Liver (tissue), 9 donors: ENCODE results near the gene NXPH3. TPM values are rescaled to one million over a fixed set of nuclear protein-coding genes. Genes with fewer than 3 reads are reported as not detected.

Source experiments
- DNase-seq: peaks from one replicate; pipeline ENCODE4 v3.0.0-alpha.2; 2017; ENCODE audit warnings: low spot score
- H3K27ac ChIP-seq, 2 donors: one replicate each; pipeline ENCODE4 v1.7.0; 2013; ENCODE audit warnings: inconsistent platforms in 2 of 2, low read length in 2 of 2, control low read depth in 1 of 2, low read depth in 1 of 2, mild to moderate bottlenecking in 1 of 2
- H3K27me3 ChIP-seq, 4 donors: one replicate each; pipeline versions ENCODE4 v1.6.1 to v1.7.0; 2013; ENCODE audit warnings: low read length in 3 of 4, inconsistent platforms in 1 of 4, mild to moderate bottlenecking in 1 of 4, moderate library complexity in 1 of 4; ENCODE audit not compliant: control insufficient read depth in 4 of 4, insufficient read depth in 4 of 4
- H3K36me3 ChIP-seq, 4 donors: one replicate each; pipeline versions ENCODE4 v1.6.1 to v1.7.0; 2013; ENCODE audit warnings: low read length in 3 of 4, mild to moderate bottlenecking in 3 of 4, low read depth in 1 of 4, moderate library complexity in 1 of 4; ENCODE audit not compliant: control insufficient read depth in 4 of 4, insufficient read depth in 3 of 4
- H3K4me1 ChIP-seq, 4 donors: one replicate each; pipeline versions ENCODE4 v1.6.1 to v1.7.0; 2013; ENCODE audit warnings: low read length in 3 of 4, mild to moderate bottlenecking in 3 of 4, moderate library complexity in 1 of 4; ENCODE audit not compliant: control insufficient read depth in 4 of 4, insufficient read depth in 4 of 4
- H3K4me3 ChIP-seq, 3 donors: one replicate each; pipeline versions ENCODE4 v1.6.1 to v1.7.0; 2013; ENCODE audit warnings: low read length in 3 of 3, control low read depth in 1 of 3, low read depth in 1 of 3, mild to moderate bottlenecking in 1 of 3
- H3K9ac ChIP-seq, 2 donors: one replicate each; pipeline ENCODE4 v1.7.0; 2013; ENCODE audit warnings: low read length in 2 of 2, mild to moderate bottlenecking in 2 of 2, moderate library complexity in 2 of 2, control low read depth in 1 of 2, low read depth in 1 of 2
- H3K9me3 ChIP-seq, 4 donors: one replicate each; pipeline versions ENCODE4 v1.6.1 to v1.7.0; 2013; ENCODE audit warnings: low read length in 3 of 4; ENCODE audit not compliant: control insufficient read depth in 4 of 4
- CTCF ChIP-seq: fragments of 150-350 bp; IDR thresholded peaks from 2 replicates; pipeline ENCODE4 v1.5.1; 2017; ENCODE audit warnings: improper control_type of control experiment, low read depth, low read length; ENCODE audit not compliant: missing input control
- FOXA1 ChIP-seq: IDR thresholded peaks from 2 replicates; pipeline ENCODE4 v1.6.1; 2016; ENCODE audit warnings: antibody characterized with exemption
- GABPA ChIP-seq, 2 donors: IDR thresholded peaks in 1 of 2; conservative IDR thresholded peaks in 1 of 2; 2 replicates each; pipeline ENCODE4 v1.6.1; 2016; ENCODE audit warnings: antibody characterized with exemption in 2 of 2, mild to moderate bottlenecking in 1 of 2, moderate library complexity in 1 of 2
- RAD21 ChIP-seq, 2 donors: IDR thresholded peaks; 2 replicates each; pipeline ENCODE4 v1.6.1; 2016; ENCODE audit warnings: antibody characterized with exemption in 2 of 2, mild to moderate bottlenecking in 2 of 2
- REST ChIP-seq: IDR thresholded peaks from 2 replicates; pipeline ENCODE4 v1.6.1; 2016; ENCODE audit warnings: antibody characterized with exemption, mild to moderate bottlenecking
- YY1 ChIP-seq: IDR thresholded peaks from 2 replicates; pipeline ENCODE4 v1.6.1; 2016; ENCODE audit warnings: antibody characterized with exemption, mild to moderate bottlenecking
- WGBS: extraction: QIAGEN DNeasy Blood & Tissue Kit; methylation state at CpG from one replicate; pipeline ENCODE4 v1.1.7; 2013; 5-methylcytosine and 5-hydroxymethylcytosine counted together
- polyA plus RNA-seq, 2 donors: library from polyadenylated mRNA; stranded (reverse) in 1 of 2; unstranded in 1 of 2; fragments of 200-250 nt in 1 of 2; fragments of >200 nt in 1 of 2; fragmentation: Nextera tagmentation in 1 of 2; extraction: Ambion mirVana in 1 of 2; gene quantifications; one replicate each; pipeline versions ENCODE4 v1.2.1 to v1.2.3, GENCODE V29; 2013 to 2015
- total RNA-seq, 2 donors: library from RNA; depleted of rRNA; stranded (reverse); fragments of >200 nt; gene quantifications; one replicate each; pipeline ENCODE4 v1.2.3, GENCODE V29; 2014
- donor health status: healthy.
- donor health status: healthy.
- donor health status: healthy.
- donor health status: healthy.
- donor health status: healthy.

Gene NXPH3
- total and polyA plus RNA-seq, 4 donors = 0.17 to 0.22 TPM; not detected in 2

- TF ChIP-seq REST (no peak), RAD21 (IDR thresholded peaks at IDR 0.05) (no peak), FOXA1 (no peak)
Observed at GRCh38 chr17:49548051-49548505, 27.6 kb upstream of the NXPH3 start (continued).

GRCh38 chr17:49548506-49549310, 27.0 kb upstream of the NXPH3 start:
- no peaks in the 10 kb centered on the region for H3K27me3 ChIP-seq
- no peak overlapping the region for H3K27ac ChIP-seq
- no peak overlapping the region for H3K4me3 ChIP-seq
- TF ChIP-seq RAD21 (IDR thresholded peaks at IDR 0.05) = peak; percentile 83 to 86
- TF ChIP-seq GABPA (IDR thresholded peaks at IDR 0.05 in 1 of 2, conservative IDR thresholded peaks at IDR 0.05 in 1 of 2) = no peak
- peak; percentile 50 for TF ChIP-seq CTCF
- no peaks in the 10 kb centered on the region for H3K9me3 ChIP-seq
- WGBS = 81% methylated on average over 8 of the region's 8 CpGs
- DNase-seq = peak; percentile 37
- no peaks in the 10 kb centered on the region for H3K36me3 ChIP-seq
- H3K4me1 ChIP-seq = peaks cover 2 to 30% (median 24%) of the 10 kb centered on the region in 4 donors
- no peak overlapping the region for H3K9ac ChIP-seq

- Histone ChIP-seq H3K9ac (no peak overlapping the region), H3K4me3 (no peak overlapping the region), H3K4me1 (peaks cover 2 to 30% (median 24%) of the 10 kb centered on the region in 4 donors), H3K9me3 (no peaks in the 10 kb centered on the region), H3K36me3 (no peaks in the 10 kb centered on the region), H3K27ac (no peak overlapping the region), H3K27me3 (no peaks in the 10 kb centered on the region)
- TF ChIP-seq YY1 = no peak
- DNase-seq = no peak
- 95% methylated on average over 6 of the region's 6 CpGs for whole genome bisulfite sequencing
Observed at GRCh38 chr17:49549311-49549605, 26.4 kb upstream of the NXPH3 start.
